Gastrocnemius medialis (tissue), 4 donors: ENCODE measurements around the gene HOXD12.

Source experiments
- CTCF ChIP-seq, 5 experiments: fragments of 450-650 bp in 3 of 5; fragments of 200-600 bp in 2 of 5; sonication (generic) in 2 of 5; IDR thresholded peaks in 4 of 5; conservative IDR thresholded peaks in 1 of 5; 1 replicate in 4 of 5; 2 replicates in 1 of 5; pipeline ENCODE4 v1.5.1; 2016 to 2019; ENCODE audit warnings: antibody characterized with exemption in 5 of 5, mild to moderate bottlenecking in 3 of 5, moderate library complexity in 3 of 5
- POLR2A ChIP-seq, 2 donors: fragments of 450-650 bp; IDR thresholded peaks; one replicate each; pipeline ENCODE4 v1.6.1; 2017; ENCODE audit warnings: antibody characterized with exemption in 2 of 2, mild to moderate bottlenecking in 2 of 2, moderate library complexity in 2 of 2

- TF ChIP-seq CTCF (IDR thresholded peaks at IDR 0.05 in 4 of 5, conservative IDR thresholded peaks at IDR 0.05 in 1 of 5), result no peak
- no peak for TF ChIP-seq POLR2A (IDR thresholded peaks at IDR 0.05)
Measured at GRCh38 chr2:176133389-176133788, 33.8 kb downstream of the HOXD12 start.
